Urinary bladder (tissue), 4 donors: ENCODE data around the gene LRRC4C. TPM values are rescaled to one million over a fixed set of nuclear protein-coding genes. Genes with fewer than 3 reads are reported as not detected.

Source experiments
- DNase-seq: peaks from one replicate; pipeline ENCODE4 v3.0.0-alpha.2; 2015; ENCODE audit errors: extremely low spot score
- H3K27ac ChIP-seq: one replicate; pipeline ENCODE4 v1.5.1; 2013; ENCODE audit warnings: low read depth, mild to moderate bottlenecking, moderate library complexity
- H3K36me3 ChIP-seq: one replicate; pipeline ENCODE4 v1.6.1; 2013; ENCODE audit warnings: mild to moderate bottlenecking, moderate library complexity; ENCODE audit not compliant: insufficient read depth
- H3K4me1 ChIP-seq: one replicate; pipeline ENCODE4 v1.6.1; 2013; ENCODE audit warnings: mild to moderate bottlenecking, moderate library complexity; ENCODE audit not compliant: insufficient read depth
- H3K4me3 ChIP-seq: one replicate; pipeline ENCODE4 v1.5.1; 2013; ENCODE audit warnings: low read depth, low read length
- WGBS: extraction: QIAGEN DNeasy Blood & Tissue Kit; methylation state at CpG from one replicate; pipeline ENCODE4 v1.1.7; 2013; 5-methylcytosine and 5-hydroxymethylcytosine counted together
- polyA plus RNA-seq: library from polyadenylated mRNA; stranded (reverse); fragments of 200-250 nt; gene quantifications from one replicate; pipeline ENCODE4 v1.2.3, GENCODE V29; 2013
- total RNA-seq: library from RNA; depleted of rRNA; stranded (reverse); fragments of >200 nt; gene quantifications from one replicate; pipeline ENCODE4 v1.2.3, GENCODE V29; 2014
- donor health status: healthy with polysubstance abuse.
- donor health status: healthy.

LRRC4C gene
- total and polyA plus RNA-seq, 2 donors = 3.0 to 7.2 TPM

- H3K27ac ChIP-seq = no peak overlapping the region
- H3K4me3 ChIP-seq = peak overlapping the region; percentile 49
- no peaks in the 10 kb centered on the region for H3K36me3 ChIP-seq
- WGBS = 1% methylated on average over 37 of the region's 37 CpGs
- peaks cover 2% of the 10 kb centered on the region for H3K4me1 ChIP-seq
- DNase-seq = no peak
These were observed 1166.5 kb downstream of the LRRC4C start for GRCh38 chr11:40292721-40293508.

GRCh38 chr11:40291741-40292140 lies 1167.7 kb downstream of the LRRC4C start:
- no peaks in the 10 kb centered on the region for H3K36me3 ChIP-seq
- H3K4me1 ChIP-seq = peaks cover 2% of the 10 kb centered on the region
- WGBS = 81% methylated on average over 7 of the region's 7 CpGs
- no peak overlapping the region for H3K27ac ChIP-seq
- DNase-seq = no peak
- H3K4me3 ChIP-seq = peak overlapping the region; percentile 49

- H3K4me3 ChIP-seq = no peak overlapping the region
- no peaks in the 10 kb centered on the region for H3K36me3 ChIP-seq
- WGBS = 79% methylated on average over 3 of the region's 3 CpGs
- no peak for DNase-seq
- H3K27ac ChIP-seq = no peak overlapping the region
- peaks cover 2% of the 10 kb centered on the region for H3K4me1 ChIP-seq
These were observed 1168.1 kb downstream of the LRRC4C start for GRCh38 chr11:40291329-40291728.

GRCh38 chr11:40290171-40290631 lies 1169.3 kb downstream of the LRRC4C start:
- Histone ChIP-seq H3K27ac (no peak overlapping the region), H3K4me3 (no peak overlapping the region), H3K4me1 (peaks cover 2% of the 10 kb centered on the region), H3K36me3 (no peaks in the 10 kb centered on the region)
- 27% methylated on average over 2 of the region's 2 CpGs for WGBS
- DNase-seq = peak; percentile 49

GRCh38 chr11:40289370-40289769 lies 1170.1 kb downstream of the LRRC4C start:
- Histone ChIP-seq H3K27ac (no peak overlapping the region), H3K4me1 (peaks cover 2% of the 10 kb centered on the region), H3K36me3 (no peaks in the 10 kb centered on the region), H3K4me3 (no peak overlapping the region)
- DNase-seq = no peak
- WGBS = 79% methylated on average over 2 of the region's 2 CpGs

- Histone ChIP-seq H3K36me3 (no peaks in the 10 kb centered on the region), H3K4me3 (no peak overlapping the region), H3K27ac (no peak overlapping the region), H3K4me1 (peaks cover under 1% of the 10 kb centered on the region)
- DNase-seq = no peak
- 70% methylated on average over 5 of the region's 5 CpGs for WGBS
These were observed 1171.3 kb downstream of the LRRC4C start for GRCh38 chr11:40287916-40288803.

GRCh38 chr11:40286137-40286536 lies 1173.3 kb downstream of the LRRC4C start:
- no peaks in the 10 kb centered on the region for H3K36me3 ChIP-seq
- H3K4me3 ChIP-seq = no peak overlapping the region
- no peak overlapping the region for H3K27ac ChIP-seq
- H3K4me1 ChIP-seq = no peaks in the 10 kb centered on the region
- 53% methylated on average over 2 of the region's 2 CpGs for WGBS
- no peak for DNase-seq

GRCh38 chr11:40285558-40285957 lies 1173.9 kb downstream of the LRRC4C start:
- no peak for DNase-seq
- no peak overlapping the region for H3K4me3 ChIP-seq
- no peaks in the 10 kb centered on the region for H3K4me1 ChIP-seq
- WGBS = 85% methylated on average over 2 of the region's 2 CpGs
- no peak overlapping the region for H3K27ac ChIP-seq
- no peaks in the 10 kb centered on the region for H3K36me3 ChIP-seq

GRCh38 chr11:40281052-40281580 lies 1178.3 kb downstream of the LRRC4C start:
- Histone ChIP-seq H3K4me1 (no peaks in the 10 kb centered on the region), H3K4me3 (no peak overlapping the region), H3K27ac (no peak overlapping the region), H3K36me3 (no peaks in the 10 kb centered on the region)
- WGBS = 31% methylated on average over 6 of the region's 6 CpGs
- peak; percentile 54 for DNase-seq

GRCh38 chr11:40280159-40281051 lies 1179.0 kb downstream of the LRRC4C start:
- DNase-seq = no peak
- Histone ChIP-seq H3K36me3 (no peaks in the 10 kb centered on the region), H3K4me3 (no peak overlapping the region), H3K4me1 (no peaks in the 10 kb centered on the region), H3K27ac (no peak overlapping the region)
- WGBS = 74% methylated on average over 18 of the region's 18 CpGs

GRCh38 chr11:40276960-40277359 lies 1182.5 kb downstream of the LRRC4C start:
- Histone ChIP-seq H3K4me3 (no peak overlapping the region), H3K27ac (no peak overlapping the region), H3K4me1 (no peaks in the 10 kb centered on the region), H3K36me3 (no peaks in the 10 kb centered on the region)
- 94% methylated on average over 1 of the region's 1 CpG for WGBS
- DNase-seq = no peak

- Histone ChIP-seq H3K4me1 (no peaks in the 10 kb centered on the region), H3K4me3 (no peak overlapping the region), H3K36me3 (no peaks in the 10 kb centered on the region), H3K27ac (no peak overlapping the region)
- 45% methylated on average over 3 of the region's 3 CpGs for WGBS
- no peak for DNase-seq
These were observed 1185.4 kb downstream of the LRRC4C start for GRCh38 chr11:40274017-40274416.

GRCh38 chr11:40273192-40273732 lies 1186.2 kb downstream of the LRRC4C start:
- DNase-seq = no peak
- 37% methylated on average over 1 of the region's 1 CpG for WGBS
- H3K27ac ChIP-seq = no peak overlapping the region
- no peaks in the 10 kb centered on the region for H3K4me1 ChIP-seq
- no peak overlapping the region for H3K4me3 ChIP-seq
- H3K36me3 ChIP-seq = no peaks in the 10 kb centered on the region
